ENCODE data around the gene CAMTA1.

The CAMTA1 gene

DNA sequence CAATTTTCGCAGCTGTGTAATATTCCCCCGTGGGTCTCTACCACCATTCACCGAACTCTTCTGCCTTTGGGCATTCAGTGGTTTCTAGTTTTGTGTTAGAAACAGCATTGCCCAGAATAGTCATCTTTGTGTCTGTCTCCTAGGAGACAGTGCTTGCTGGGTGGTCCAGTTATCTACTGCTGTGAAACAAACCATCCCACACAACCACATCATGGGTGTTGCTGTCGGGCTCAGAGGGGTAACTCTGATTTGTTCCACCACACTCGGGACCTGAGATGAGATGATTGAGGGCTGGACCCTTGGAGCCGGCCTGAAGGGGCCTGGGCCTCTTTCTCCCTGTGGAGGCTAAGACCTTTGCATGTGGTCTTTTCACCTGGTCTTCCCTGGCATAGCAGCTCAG lies 558.6 kb downstream of the CAMTA1 start:
- TF ChIP-seq, protein P1, sequence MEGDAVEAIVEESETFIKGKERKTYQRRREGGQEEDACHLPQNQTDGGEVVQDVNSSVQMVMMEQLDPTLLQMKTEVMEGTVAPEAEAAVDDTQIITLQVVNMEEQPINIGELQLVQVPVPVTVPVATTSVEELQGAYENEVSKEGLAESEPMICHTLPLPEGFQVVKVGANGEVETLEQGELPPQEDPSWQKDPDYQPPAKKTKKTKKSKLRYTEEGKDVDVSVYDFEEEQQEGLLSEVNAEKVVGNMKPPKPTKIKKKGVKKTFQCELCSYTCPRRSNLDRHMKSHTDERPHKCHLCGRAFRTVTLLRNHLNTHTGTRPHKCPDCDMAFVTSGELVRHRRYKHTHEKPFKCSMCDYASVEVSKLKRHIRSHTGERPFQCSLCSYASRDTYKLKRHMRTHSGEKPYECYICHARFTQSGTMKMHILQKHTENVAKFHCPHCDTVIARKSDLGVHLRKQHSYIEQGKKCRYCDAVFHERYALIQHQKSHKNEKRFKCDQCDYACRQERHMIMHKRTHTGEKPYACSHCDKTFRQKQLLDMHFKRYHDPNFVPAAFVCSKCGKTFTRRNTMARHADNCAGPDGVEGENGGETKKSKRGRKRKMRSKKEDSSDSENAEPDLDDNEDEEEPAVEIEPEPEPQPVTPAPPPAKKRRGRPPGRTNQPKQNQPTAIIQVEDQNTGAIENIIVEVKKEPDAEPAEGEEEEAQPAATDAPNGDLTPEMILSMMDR (IDR thresholded peaks at IDR 0.05; ENCODE audit: control insufficient read depth, extremely low read depth, insufficient read depth) = no peak
- H3K4me3 ChIP-seq (ENCODE audit: low read depth, low read length) = no peak overlapping the region
- no peak for DNase-seq (ENCODE audit: low read depth)

DNA sequence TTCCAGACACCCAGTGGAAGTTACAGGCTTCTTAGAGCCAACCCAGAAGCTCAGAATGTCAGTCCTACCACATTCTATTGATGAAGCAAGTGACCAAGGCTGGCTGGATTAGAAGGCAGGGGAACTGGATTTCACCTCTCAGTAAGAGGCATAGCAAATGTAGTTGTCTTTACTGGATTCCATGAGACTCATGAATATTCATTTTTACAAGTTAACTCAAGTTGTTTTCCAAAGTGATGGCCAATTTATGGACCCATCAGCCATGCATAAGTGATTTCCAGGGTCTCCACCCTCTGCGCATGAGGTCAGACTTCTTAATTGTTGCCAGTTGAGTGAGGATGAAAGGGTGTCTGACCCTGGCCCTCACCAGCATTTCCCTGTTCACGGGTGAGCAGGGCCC lies 559.0 kb downstream of the CAMTA1 start:
- TF ChIP-seq, protein P1 (IDR thresholded peaks at IDR 0.05; ENCODE audit: control insufficient read depth, extremely low read depth, insufficient read depth) = no peak
- no peak for DNase-seq (ENCODE audit: low read depth)
- no peak overlapping the region for H3K4me3 ChIP-seq (ENCODE audit: low read depth, low read length)

DNA sequence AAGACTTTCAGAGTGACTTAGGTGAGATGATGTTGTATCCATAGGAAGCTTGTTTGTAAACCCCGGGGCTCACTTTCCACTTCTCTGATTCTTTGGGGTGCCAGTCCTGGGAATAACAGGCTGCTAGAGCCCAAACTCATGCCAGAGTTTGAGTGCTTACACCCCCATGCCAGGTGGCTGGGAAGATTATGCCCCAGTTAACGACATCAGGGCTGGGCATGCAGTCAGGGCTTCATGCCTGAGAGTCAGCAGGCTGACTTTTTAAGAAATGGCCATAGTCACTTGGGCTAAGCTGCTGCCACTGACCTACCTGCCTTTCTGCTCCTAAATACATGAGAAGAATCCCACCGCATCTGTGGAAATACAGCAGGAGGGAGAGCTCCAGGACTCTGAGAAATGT lies 560.3 kb downstream of the CAMTA1 start:
- TF ChIP-seq, protein P1 (IDR thresholded peaks at IDR 0.05; ENCODE audit: control insufficient read depth, extremely low read depth, insufficient read depth) = no peak
- no peak for DNase-seq (ENCODE audit: low read depth)
- H3K4me3 ChIP-seq (ENCODE audit: low read depth, low read length) = no peak overlapping the region

DNA sequence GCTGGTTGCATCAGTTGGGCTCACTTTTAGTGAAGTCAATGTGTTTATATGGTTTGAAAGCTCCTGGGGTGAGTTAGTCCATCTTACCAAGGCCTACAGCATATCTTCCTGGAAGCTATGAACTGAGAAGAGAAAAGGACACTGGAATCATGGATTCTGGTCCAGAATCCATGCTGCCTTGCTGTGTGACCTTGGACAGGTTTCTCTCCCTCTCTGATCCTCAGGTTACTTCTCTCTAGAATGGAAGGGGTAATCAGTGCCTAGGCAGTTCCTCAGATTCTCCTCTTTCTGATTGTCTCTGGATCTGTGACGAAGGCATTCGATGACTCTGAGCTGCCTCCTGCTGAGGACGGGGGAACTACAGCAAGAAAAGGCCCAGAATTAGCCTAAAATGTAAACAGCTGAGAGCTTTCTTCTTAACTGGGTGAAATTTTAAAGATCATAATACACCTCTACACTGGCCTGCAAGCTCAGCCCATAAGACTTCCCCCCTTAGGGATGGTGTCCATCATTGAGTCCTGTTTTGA lies 560.9 kb downstream of the CAMTA1 start:
- TF ChIP-seq, protein P1 (IDR thresholded peaks at IDR 0.05; ENCODE audit: control insufficient read depth, extremely low read depth, insufficient read depth) = no peak
- H3K4me3 ChIP-seq (ENCODE audit: low read depth, low read length) = no peak overlapping the region
- DNase-seq (ENCODE audit: low read depth) = no peak

DNA sequence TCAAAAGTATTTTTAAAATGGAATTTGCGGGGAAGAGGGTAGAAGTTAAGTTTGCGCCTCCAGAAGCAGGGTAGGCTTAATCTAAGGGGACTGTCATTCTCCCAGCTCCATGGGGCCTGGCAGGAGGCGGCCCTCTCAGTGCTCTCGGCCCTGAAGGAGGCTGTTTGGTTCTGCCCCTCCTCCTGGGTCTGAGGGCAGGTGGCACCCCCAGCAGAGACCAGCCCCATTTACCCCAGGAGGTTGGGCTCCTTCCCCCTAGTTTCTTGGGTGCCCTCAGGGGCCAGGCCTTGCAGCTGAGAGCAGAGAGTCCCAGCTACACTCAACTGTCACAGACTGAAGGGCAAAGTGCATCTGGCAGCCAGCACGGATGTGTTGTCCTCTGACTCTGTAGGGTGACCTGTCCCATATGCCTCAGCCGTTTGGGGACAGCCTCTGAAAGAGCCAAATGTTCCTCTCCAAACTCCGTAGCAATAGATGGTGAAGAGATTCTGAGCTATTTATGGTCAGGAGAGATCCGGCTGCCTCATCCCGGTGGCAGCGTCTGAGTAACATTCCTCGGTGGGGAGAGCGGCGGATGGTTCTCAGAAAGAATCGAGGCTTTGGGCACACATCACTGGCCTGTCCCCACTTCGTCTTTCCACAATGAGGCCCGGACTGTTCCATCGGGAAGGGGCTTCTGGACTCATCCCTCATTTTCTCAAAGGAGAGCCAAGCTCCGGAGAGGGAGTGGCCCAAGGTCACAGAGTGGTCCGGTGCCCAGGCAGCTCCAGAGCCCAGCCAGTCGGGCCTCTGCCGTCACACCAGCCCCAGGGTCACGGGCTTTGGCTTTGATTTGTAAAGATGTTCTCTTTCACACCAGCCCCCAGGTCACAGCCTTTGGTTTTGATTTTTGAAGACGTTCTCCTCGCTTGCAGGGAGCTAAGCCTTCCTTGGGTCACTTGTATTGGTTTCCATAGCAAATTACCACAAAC lies 561.6 kb downstream of the CAMTA1 start:
- H3K4me3 ChIP-seq (ENCODE audit: low read depth, low read length) = no peak overlapping the region
- no peak for DNase-seq (ENCODE audit: low read depth)

DNA sequence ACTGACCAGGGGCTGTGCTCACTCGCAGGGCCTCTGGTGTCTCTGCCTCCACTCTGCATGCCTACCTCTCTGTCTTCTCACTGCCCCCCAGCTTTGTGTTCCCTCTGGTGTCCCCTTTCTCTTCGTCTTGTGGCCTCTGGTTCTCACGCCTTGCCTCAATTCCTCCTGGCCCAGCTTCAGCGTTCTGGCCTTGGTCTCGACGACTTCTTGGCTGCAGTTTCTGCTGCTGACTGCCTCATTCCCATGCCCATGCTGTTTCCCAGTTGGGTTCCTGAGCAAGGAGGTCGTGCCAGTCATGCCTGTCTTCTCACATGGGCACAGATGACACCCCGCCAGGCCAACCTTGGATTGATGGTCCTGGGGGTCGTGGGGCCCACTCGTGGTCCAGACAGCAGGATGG lies 562.8 kb downstream of the CAMTA1 start:
- TF ChIP-seq, protein P1 (IDR thresholded peaks at IDR 0.05; ENCODE audit: control insufficient read depth, extremely low read depth, insufficient read depth) = no peak
- no peak for DNase-seq (ENCODE audit: low read depth)
- no peak overlapping the region for H3K4me3 ChIP-seq (ENCODE audit: low read depth, low read length)

More for the DNA sequence above, 561.6 kb downstream of the CAMTA1 start:
- TF ChIP-seq, protein P1 (IDR thresholded peaks at IDR 0.05; ENCODE audit: control insufficient read depth, extremely low read depth, insufficient read depth) = no peak
